Measurements from ENCODE around the gene ODF2L. TPM values are rescaled to one million over a fixed set of nuclear protein-coding genes. Genes with fewer than 3 reads are reported as not detected.

Gene ODF2L
- total and polyA plus RNA-seq, 4 donors, result 3.0 to 6.5 (median 5.2) TPM

- Histone ChIP-seq H3K4me3 (ENCODE audit: low read depth in 1 of 3, low read length in 3 of 3) (no peak overlapping the region), H3K27me3 (ENCODE audit: control insufficient read depth in 4 of 4, insufficient read depth in 4 of 4, low read length in 3 of 4) (no peaks in the 10 kb centered on the region), H3K9ac (ENCODE audit: low read depth in 1 of 2, low read length in 2 of 2) (no peak overlapping the region), H3K36me3 (ENCODE audit: control insufficient read depth in 4 of 4, insufficient read depth in 3 of 4, low read depth in 1 of 4, low read length in 3 of 4) (no peaks in the 10 kb centered on the region), H3K4me1 (ENCODE audit: control insufficient read depth in 4 of 4, insufficient read depth in 4 of 4, low read length in 3 of 4) (peaks cover 0 to 7% (median 5%) of the 10 kb centered on the region in 4 donors), H3K9me3 (ENCODE audit: control insufficient read depth in 4 of 4, low read length in 3 of 4) (no peaks in the 10 kb centered on the region), H3K27ac (ENCODE audit: low read depth in 1 of 2, low read length in 2 of 2) (no peak overlapping the region)
- 89% methylated on average over 2 of the region's 2 CpGs for WGBS
- no peak for DNase-seq (ENCODE audit: low spot score)
- no peak for TF ChIP-seq TAF1 (conservative IDR thresholded peaks at IDR 0.05)
- TF ChIP-seq YY1 (IDR thresholded peaks at IDR 0.05), result no peak
- TF ChIP-seq RAD21 (IDR thresholded peaks at IDR 0.05), result no peak
- TF ChIP-seq EGR1 (IDR thresholded peaks at IDR 0.05; ENCODE audit: low read depth in 2 of 2), result no peak
- TF ChIP-seq SP1 (IDR thresholded peaks at IDR 0.05), result no peak
- no peak for TF ChIP-seq GABPA (IDR thresholded peaks at IDR 0.05 in 1 of 2, conservative IDR thresholded peaks at IDR 0.05 in 1 of 2)
- no peak for TF ChIP-seq FOXA1 (IDR thresholded peaks at IDR 0.05)
- TF ChIP-seq MAX (IDR thresholded peaks at IDR 0.05), result no peak
- TF ChIP-seq HNF4A (conservative IDR thresholded peaks at IDR 0.05), result no peak
- no peak for TF ChIP-seq HNF4G (IDR thresholded peaks at IDR 0.05)
- TF ChIP-seq RXRA (IDR thresholded peaks at IDR 0.05), result no peak
- no peak for TF ChIP-seq ATF3 (IDR thresholded peaks at IDR 0.05)
- TF ChIP-seq ZBTB33 (IDR thresholded peaks at IDR 0.05), result no peak
- no peak for TF ChIP-seq NR2F2 (IDR thresholded peaks at IDR 0.05)
- TF ChIP-seq REST (IDR thresholded peaks at IDR 0.05), result no peak
- no peak for TF ChIP-seq CTCF (IDR thresholded peaks at IDR 0.05; ENCODE audit: low read depth, low read length, missing input control)
Measured at GRCh38 chr1:86394416-86394815, 1.7 kb downstream of the ODF2L start.

GRCh38 chr1:86389307-86389706, 6.8 kb downstream of the ODF2L start:
- H3K27me3 ChIP-seq (ENCODE audit: control insufficient read depth in 4 of 4, insufficient read depth in 4 of 4, low read length in 3 of 4), result no peaks in the 10 kb centered on the region
- H3K4me3 ChIP-seq (ENCODE audit: low read depth in 1 of 3, low read length in 3 of 3), result no peak overlapping the region
- DNase-seq (ENCODE audit: low spot score), result no peak
- no peak overlapping the region for H3K27ac ChIP-seq (ENCODE audit: low read depth in 1 of 2, low read length in 2 of 2)
- no peaks in the 10 kb centered on the region for H3K36me3 ChIP-seq (ENCODE audit: control insufficient read depth in 4 of 4, insufficient read depth in 3 of 4, low read depth in 1 of 4, low read length in 3 of 4)
- H3K4me1 ChIP-seq (ENCODE audit: control insufficient read depth in 4 of 4, insufficient read depth in 4 of 4, low read length in 3 of 4), result no peaks in the 10 kb centered on the region
- H3K9me3 ChIP-seq (ENCODE audit: control insufficient read depth in 4 of 4, low read length in 3 of 4), result no peaks in the 10 kb centered on the region
- no peak overlapping the region for H3K9ac ChIP-seq (ENCODE audit: low read depth in 1 of 2, low read length in 2 of 2)
- TF ChIP-seq ZBTB33 (IDR thresholded peaks at IDR 0.05) (no peak), RXRA (IDR thresholded peaks at IDR 0.05) (no peak), YY1 (IDR thresholded peaks at IDR 0.05) (no peak), RAD21 (IDR thresholded peaks at IDR 0.05) (no peak), HNF4A (conservative IDR thresholded peaks at IDR 0.05) (no peak), MAX (IDR thresholded peaks at IDR 0.05) (no peak), EGR1 (IDR thresholded peaks at IDR 0.05; ENCODE audit: low read depth in 2 of 2) (no peak), HNF4G (IDR thresholded peaks at IDR 0.05) (no peak), CTCF (IDR thresholded peaks at IDR 0.05; ENCODE audit: low read depth, low read length, missing input control) (no peak), ATF3 (IDR thresholded peaks at IDR 0.05) (no peak), SP1 (IDR thresholded peaks at IDR 0.05) (no peak)
